HepG2 (cell line): Measurements from ENCODE around the gene RABGGTB. TPM values are rescaled to one million over a fixed set of nuclear protein-coding genes. Genes with fewer than 3 reads are reported as not detected.
A peak's percentile ranks its signal among the peaks of the same experiment; 100 is the strongest.

Experiments
- ATF1 ChIP-seq: IDR thresholded peaks from 2 replicates; pipeline ENCODE4 v1.6.1; 2016; ENCODE audit warnings: mild to moderate bottlenecking, control low read depth
- CHD2 ChIP-seq: IDR thresholded peaks from 2 replicates; pipeline ENCODE4 v1.6.1; 2011; ENCODE audit warnings: low read depth, low read length, improper control_type of control experiment
- CREB1 ChIP-seq, 2 experiments: fragments of 450-650 bp in 1 of 2; IDR thresholded peaks; 2 replicates each; pipeline ENCODE4 v1.6.1; 2016 to 2017; ENCODE audit warnings: control low read depth in 1 of 2, mild to moderate bottlenecking in 1 of 2, missing compliant biosample characterization in 1 of 2, missing genetic modification characterization in 1 of 2
- ELF1 ChIP-seq: sonication (generic); formaldehyde crosslinking; IDR thresholded peaks from 2 replicates; pipeline ENCODE4 v1.4.0; 2020; ENCODE audit warnings: missing genetic modification reagents
- GATA4 ChIP-seq: sonication (generic); IDR thresholded peaks from 2 replicates; pipeline ENCODE4 v1.6.1; 2016; ENCODE audit warnings: antibody characterized with exemption, low read depth, borderline replicate concordance
- HDAC2 ChIP-seq: sonication (generic); formaldehyde crosslinking; IDR thresholded peaks from 2 replicates; pipeline ENCODE4 v1.4.0; 2020; ENCODE audit warnings: missing genetic modification reagents
- KAT7 ChIP-seq: IDR thresholded peaks from 2 replicates; pipeline ENCODE4 v1.6.1; 2018; ENCODE audit warnings: borderline replicate concordance, missing compliant biosample characterization
- POLR2A ChIP-seq, 2 experiments: IDR thresholded peaks; 2 replicates each; pipeline ENCODE4 v1.6.1; 2011; ENCODE audit warnings: low read depth in 2 of 2, low read length in 2 of 2, mild to moderate bottlenecking in 1 of 2, moderate library complexity in 1 of 2; ENCODE audit not compliant: insufficient read depth in 1 of 2
- SP5 ChIP-seq: IDR thresholded peaks from 2 replicates; pipeline ENCODE4 v1.6.1; 2016; ENCODE audit warnings: low read depth, borderline replicate concordance
- TRIM22 ChIP-seq: fragments of 450-650 bp; IDR thresholded peaks from 2 replicates; pipeline ENCODE4 v1.6.1; 2017
- USF2 ChIP-seq, 2 experiments: sonication (generic) in 1 of 2; formaldehyde crosslinking in 1 of 2; IDR thresholded peaks; 2 replicates each; pipeline versions ENCODE4 v1.5.1 to v1.6.1; 2011 to 2020; ENCODE audit warnings: borderline replicate concordance in 1 of 2, low read depth in 1 of 2, low read length in 1 of 2, mild to moderate bottlenecking in 1 of 2, missing genetic modification reagents in 1 of 2, moderate library complexity in 1 of 2
- ZMYM3 ChIP-seq: sonication (generic); formaldehyde crosslinking; IDR thresholded peaks from 2 replicates; pipeline ENCODE4 v1.5.1; 2020; ENCODE audit warnings: mild to moderate bottlenecking, missing genetic modification reagents
- ZNF101 ChIP-seq: sonication (generic); formaldehyde crosslinking; IDR thresholded peaks from 2 replicates; pipeline ENCODE4 v1.4.0; 2020; ENCODE audit warnings: mild to moderate bottlenecking, low read depth, missing genetic modification reagents, borderline replicate concordance
- ZNF232 ChIP-seq: sonication (generic); formaldehyde crosslinking; IDR thresholded peaks from 2 replicates; pipeline ENCODE4 v1.4.0; 2020; ENCODE audit warnings: missing genetic modification reagents, borderline replicate concordance
- ZNF264 ChIP-seq: sonication (generic); formaldehyde crosslinking; IDR thresholded peaks from 2 replicates; pipeline ENCODE4 v1.4.0; 2020; ENCODE audit warnings: missing genetic modification reagents
- ZNF780A ChIP-seq: sonication (generic); formaldehyde crosslinking; IDR thresholded peaks from 2 replicates; pipeline ENCODE4 v1.8.0; 2022; ENCODE audit warnings: mild to moderate bottlenecking, missing genetic modification reagents, moderate library complexity
- ZSCAN21 ChIP-seq: sonication (generic); formaldehyde crosslinking; IDR thresholded peaks from 2 replicates; pipeline ENCODE4 v1.8.0; 2022; ENCODE audit warnings: mild to moderate bottlenecking, missing genetic modification reagents, moderate library complexity, borderline replicate concordance
- polyA plus RNA-seq, 8 experiments: library from polyadenylated mRNA; depleted of rRNA in 3 of 8; stranded (reverse) in 7 of 8; unstranded in 1 of 8; fragments of >200 nt; fragmentation: Illumina TruSeq in 4 of 8; extraction: Trizol in 4 of 8; gene quantifications; 2 replicates each; pipeline versions ENCODE4 v1.2.1 to v1.2.3, GENCODE V29; 2011 to 2016; ENCODE audit warnings: low read depth in 4 of 8, missing spikeins in 1 of 8, mixed read lengths in 1 of 8; ENCODE audit not compliant: insufficient read depth in 1 of 8
- total RNA-seq, 5 experiments: library from RNA; depleted of rRNA; stranded (reverse); fragments of >200 nt; fragmentation: Illumina TruSeq; extraction: Trizol; gene quantifications; 2 replicates each; pipeline ENCODE4 v1.2.3, GENCODE V29; 2016; ENCODE audit warnings: low read depth in 1 of 5
- TF ChIP-seq, protein P1 (sequence below): sonication (generic); formaldehyde crosslinking; IDR thresholded peaks from 2 replicates; pipeline ENCODE4 v1.4.0; 2020; ENCODE audit warnings: mild to moderate bottlenecking, missing genetic modification reagents
- TF ChIP-seq, protein P2 (sequence below): sonication (generic); formaldehyde crosslinking; IDR thresholded peaks from 2 replicates; pipeline ENCODE4 v1.5.0; 2020; ENCODE audit warnings: missing genetic modification reagents

Gene RABGGTB
- total and polyA plus RNA-seq, 2 of the 13 experiments (the other 11 are each of a cell fraction or from before 2014, with no cell fraction given), result 185 to 290 TPM

- TF ChIP-seq, protein P1, sequence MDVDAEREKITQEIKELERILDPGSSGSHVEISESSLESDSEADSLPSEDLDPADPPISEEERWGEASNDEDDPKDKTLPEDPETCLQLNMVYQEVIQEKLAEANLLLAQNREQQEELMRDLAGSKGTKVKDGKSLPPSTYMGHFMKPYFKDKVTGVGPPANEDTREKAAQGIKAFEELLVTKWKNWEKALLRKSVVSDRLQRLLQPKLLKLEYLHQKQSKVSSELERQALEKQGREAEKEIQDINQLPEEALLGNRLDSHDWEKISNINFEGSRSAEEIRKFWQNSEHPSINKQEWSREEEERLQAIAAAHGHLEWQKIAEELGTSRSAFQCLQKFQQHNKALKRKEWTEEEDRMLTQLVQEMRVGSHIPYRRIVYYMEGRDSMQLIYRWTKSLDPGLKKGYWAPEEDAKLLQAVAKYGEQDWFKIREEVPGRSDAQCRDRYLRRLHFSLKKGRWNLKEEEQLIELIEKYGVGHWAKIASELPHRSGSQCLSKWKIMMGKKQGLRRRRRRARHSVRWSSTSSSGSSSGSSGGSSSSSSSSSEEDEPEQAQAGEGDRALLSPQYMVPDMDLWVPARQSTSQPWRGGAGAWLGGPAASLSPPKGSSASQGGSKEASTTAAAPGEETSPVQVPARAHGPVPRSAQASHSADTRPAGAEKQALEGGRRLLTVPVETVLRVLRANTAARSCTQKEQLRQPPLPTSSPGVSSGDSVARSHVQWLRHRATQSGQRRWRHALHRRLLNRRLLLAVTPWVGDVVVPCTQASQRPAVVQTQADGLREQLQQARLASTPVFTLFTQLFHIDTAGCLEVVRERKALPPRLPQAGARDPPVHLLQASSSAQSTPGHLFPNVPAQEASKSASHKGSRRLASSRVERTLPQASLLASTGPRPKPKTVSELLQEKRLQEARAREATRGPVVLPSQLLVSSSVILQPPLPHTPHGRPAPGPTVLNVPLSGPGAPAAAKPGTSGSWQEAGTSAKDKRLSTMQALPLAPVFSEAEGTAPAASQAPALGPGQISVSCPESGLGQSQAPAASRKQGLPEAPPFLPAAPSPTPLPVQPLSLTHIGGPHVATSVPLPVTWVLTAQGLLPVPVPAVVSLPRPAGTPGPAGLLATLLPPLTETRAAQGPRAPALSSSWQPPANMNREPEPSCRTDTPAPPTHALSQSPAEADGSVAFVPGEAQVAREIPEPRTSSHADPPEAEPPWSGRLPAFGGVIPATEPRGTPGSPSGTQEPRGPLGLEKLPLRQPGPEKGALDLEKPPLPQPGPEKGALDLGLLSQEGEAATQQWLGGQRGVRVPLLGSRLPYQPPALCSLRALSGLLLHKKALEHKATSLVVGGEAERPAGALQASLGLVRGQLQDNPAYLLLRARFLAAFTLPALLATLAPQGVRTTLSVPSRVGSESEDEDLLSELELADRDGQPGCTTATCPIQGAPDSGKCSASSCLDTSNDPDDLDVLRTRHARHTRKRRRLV (CRISPR knock-in tag), result no peak
- TF ChIP-seq ZSCAN21, result peak; percentile 28; the same call in 1 of the 2 replicates
- no peak for TF ChIP-seq SP5 (CRISPR knock-in tag)
- peak; percentile 52 to 72; a peak in 3 of 4 replicates for TF ChIP-seq POLR2A (IDR thresholded peaks at IDR 0.05; ENCODE audit: insufficient read depth in 1 of 2, low read depth in 2 of 2, low read length in 2 of 2)
- TF ChIP-seq CHD2, result peak; percentile 25; the same call in 1 of the 2 replicates
- no peak for TF ChIP-seq CREB1 (IDR thresholded peaks at IDR 0.05)
- peak; percentile 10; the same call in 1 of the 2 replicates for TF ChIP-seq CREB1 (CRISPR knock-in tag; IDR thresholded peaks at IDR 0.05)
- no peak for TF ChIP-seq HDAC2 (CRISPR knock-in tag)
- no peak for TF ChIP-seq ZNF232 (CRISPR knock-in tag)
- TF ChIP-seq, protein P2, sequence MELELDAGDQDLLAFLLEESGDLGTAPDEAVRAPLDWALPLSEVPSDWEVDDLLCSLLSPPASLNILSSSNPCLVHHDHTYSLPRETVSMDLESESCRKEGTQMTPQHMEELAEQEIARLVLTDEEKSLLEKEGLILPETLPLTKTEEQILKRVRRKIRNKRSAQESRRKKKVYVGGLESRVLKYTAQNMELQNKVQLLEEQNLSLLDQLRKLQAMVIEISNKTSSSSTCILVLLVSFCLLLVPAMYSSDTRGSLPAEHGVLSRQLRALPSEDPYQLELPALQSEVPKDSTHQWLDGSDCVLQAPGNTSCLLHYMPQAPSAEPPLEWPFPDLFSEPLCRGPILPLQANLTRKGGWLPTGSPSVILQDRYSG (CRISPR knock-in tag), result no peak
- peak; percentile 10; the same call in 1 of the 2 replicates for TF ChIP-seq GATA4
- TF ChIP-seq ATF1, result no peak
- no peak for TF ChIP-seq ELF1 (CRISPR knock-in tag)
- no peak for TF ChIP-seq TRIM22
- 0 out of 2 replicates have a peak, but pooled peaks have one; percentile 27 for TF ChIP-seq ZNF780A (CRISPR knock-in tag)
- TF ChIP-seq ZNF264 (CRISPR knock-in tag), result 0 out of 2 replicates have a peak, but pooled peaks have one; percentile 30
- no peak for TF ChIP-seq KAT7 (CRISPR knock-in tag)
- no peak for TF ChIP-seq USF2 (IDR thresholded peaks at IDR 0.05; ENCODE audit: low read depth, low read length)
- TF ChIP-seq USF2 (CRISPR knock-in tag; IDR thresholded peaks at IDR 0.05; ENCODE audit: borderline replicate concordance), result no peak
- no peak for TF ChIP-seq ZMYM3 (CRISPR knock-in tag)
- TF ChIP-seq ZNF101, result no peak
Measured at GRCh38 chr1:75796376-75797272, 10.6 kb downstream of the RABGGTB start, which contains the start of gene MSH4 (continued).
